ENCODE measurements around the gene EHD3. TPM values are rescaled to one million over a fixed set of nuclear protein-coding genes. Genes with fewer than 3 reads are reported as not detected.

Gene EHD3
- total RNA-seq, 1 experiment from 2014 or later: not detected

DNA sequence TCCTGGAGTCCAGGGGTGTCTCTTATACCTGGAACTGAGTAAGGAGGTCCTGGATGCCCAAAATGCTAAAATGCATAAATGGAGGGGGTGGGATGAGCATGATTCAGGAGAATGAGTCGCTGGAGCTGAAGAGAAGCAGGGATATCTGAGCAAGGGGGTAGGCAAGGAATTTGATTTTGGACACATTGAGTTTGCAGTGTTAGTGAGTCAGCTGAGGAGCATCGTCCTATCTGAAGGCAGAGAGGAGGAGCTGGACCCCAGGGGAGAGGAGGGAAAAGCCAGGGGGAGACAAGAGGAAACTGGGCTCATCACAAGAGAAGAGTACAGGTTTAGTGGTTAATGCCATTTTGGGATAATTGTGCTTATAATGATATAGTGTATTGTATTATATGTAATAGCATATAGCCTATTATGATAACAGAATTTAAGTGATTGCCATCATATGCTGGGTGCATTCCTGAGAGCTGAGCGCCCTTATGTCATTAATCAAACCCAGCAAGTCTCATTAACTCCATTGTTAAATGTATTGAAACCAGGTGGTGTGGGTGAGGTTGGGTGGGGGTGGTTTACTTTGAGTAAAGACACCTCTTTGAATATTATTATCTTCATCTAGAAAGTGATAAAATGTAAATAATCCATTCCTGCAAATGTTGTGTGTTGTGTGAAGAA, 12.4 kb downstream of the EHD3 start:
- Mint-ChIP-seq H3K4me3 (ENCODE audit: unreplicated experiment) (no peak overlapping the region), H3K27me3 (ENCODE audit: insufficient read depth, unreplicated experiment) (peaks cover 3% of the 10 kb centered on the region), H3K36me3 (ENCODE audit: insufficient read depth, unreplicated experiment) (no peaks in the 10 kb centered on the region), H3K27ac (ENCODE audit: unreplicated experiment) (no peak overlapping the region), H3K4me1 (ENCODE audit: low read depth, unreplicated experiment) (no peaks in the 10 kb centered on the region), H3K9me3 (ENCODE audit: unreplicated experiment) (no peaks in the 10 kb centered on the region)
- CTCF ChIA-PET: interaction anchor here (0.7 kb wide), 1 partner anchor 86 kb away, joined by 6 read pairs; no protein-coding TSS in a partner anchor
- H3K36me3 ChIP-seq (ENCODE audit: control insufficient read depth, insufficient read depth, low read length): no peaks in the 10 kb centered on the region
- no peaks in the 10 kb centered on the region for H3K4me1 ChIP-seq
- H3K4me3 ChIP-seq (ENCODE audit: low read depth, low read length): no peak overlapping the region
- no peak for DNase-seq
- no TSS peak for BruUV-seq (replicated peaks)
- no peaks in the 10 kb centered on the region for H3K9me3 ChIP-seq
- POLR2A ChIA-PET: no interaction called here
- TF ChIP-seq, protein P1, sequence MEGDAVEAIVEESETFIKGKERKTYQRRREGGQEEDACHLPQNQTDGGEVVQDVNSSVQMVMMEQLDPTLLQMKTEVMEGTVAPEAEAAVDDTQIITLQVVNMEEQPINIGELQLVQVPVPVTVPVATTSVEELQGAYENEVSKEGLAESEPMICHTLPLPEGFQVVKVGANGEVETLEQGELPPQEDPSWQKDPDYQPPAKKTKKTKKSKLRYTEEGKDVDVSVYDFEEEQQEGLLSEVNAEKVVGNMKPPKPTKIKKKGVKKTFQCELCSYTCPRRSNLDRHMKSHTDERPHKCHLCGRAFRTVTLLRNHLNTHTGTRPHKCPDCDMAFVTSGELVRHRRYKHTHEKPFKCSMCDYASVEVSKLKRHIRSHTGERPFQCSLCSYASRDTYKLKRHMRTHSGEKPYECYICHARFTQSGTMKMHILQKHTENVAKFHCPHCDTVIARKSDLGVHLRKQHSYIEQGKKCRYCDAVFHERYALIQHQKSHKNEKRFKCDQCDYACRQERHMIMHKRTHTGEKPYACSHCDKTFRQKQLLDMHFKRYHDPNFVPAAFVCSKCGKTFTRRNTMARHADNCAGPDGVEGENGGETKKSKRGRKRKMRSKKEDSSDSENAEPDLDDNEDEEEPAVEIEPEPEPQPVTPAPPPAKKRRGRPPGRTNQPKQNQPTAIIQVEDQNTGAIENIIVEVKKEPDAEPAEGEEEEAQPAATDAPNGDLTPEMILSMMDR (IDR thresholded peaks at IDR 0.05; ENCODE audit: insufficient read depth in 1 of 2, low read depth in 1 of 2, low read length in 1 of 2, severe bottlenecking in 1 of 2, unreplicated experiment in 1 of 2): no peak
- H3K27me3 ChIP-seq (replicated peaks; ENCODE audit: control insufficient read depth, insufficient read depth, low read length): no peaks in the 10 kb centered on the region; the same call in 1 of the 2 replicates
- intact Hi-C loops (cut with micrococcal nuclease; ENCODE audit: unreplicated experiment): no loop called here

DNA sequence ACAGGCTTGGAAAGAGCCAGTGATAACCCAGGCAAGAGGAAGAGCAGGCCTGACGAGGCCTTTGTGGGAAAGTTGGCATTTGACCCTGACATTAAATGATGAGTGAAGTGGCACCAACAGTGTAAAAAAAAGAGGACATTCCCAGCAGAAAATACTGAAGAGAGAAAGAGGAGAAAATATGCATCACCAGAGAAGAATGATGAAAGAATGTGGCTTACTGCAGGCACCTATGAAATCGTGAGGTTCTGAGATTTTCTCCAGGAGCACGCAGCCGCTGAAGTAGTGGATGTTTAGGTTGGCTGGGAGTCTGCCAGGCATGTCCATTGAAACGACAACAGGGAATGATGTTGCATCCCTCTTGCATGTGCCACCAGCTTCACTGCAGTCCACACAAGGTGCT, 13.8 kb downstream of the EHD3 start:
- Mint-ChIP-seq H3K36me3 (ENCODE audit: insufficient read depth, unreplicated experiment) (no peaks in the 10 kb centered on the region), H3K27me3 (ENCODE audit: insufficient read depth, unreplicated experiment) (peaks cover 3% of the 10 kb centered on the region), H3K27ac (ENCODE audit: unreplicated experiment) (no peak overlapping the region), H3K4me3 (ENCODE audit: unreplicated experiment) (no peak overlapping the region), H3K9me3 (ENCODE audit: unreplicated experiment) (no peaks in the 10 kb centered on the region), H3K4me1 (ENCODE audit: low read depth, unreplicated experiment) (no peaks in the 10 kb centered on the region)
- POLR2A ChIA-PET: no interaction called here
- intact Hi-C loops (cut with micrococcal nuclease; ENCODE audit: unreplicated experiment): no loop called here
- Histone ChIP-seq H3K27me3 (replicated peaks; ENCODE audit: control insufficient read depth, insufficient read depth, low read length) (no peaks in the 10 kb centered on the region), H3K36me3 (ENCODE audit: control insufficient read depth, insufficient read depth, low read length) (no peaks in the 10 kb centered on the region), H3K4me1 (no peaks in the 10 kb centered on the region), H3K4me3 (ENCODE audit: low read depth, low read length) (no peak overlapping the region), H3K9me3 (no peaks in the 10 kb centered on the region)
- no peak for DNase-seq
- TF ChIP-seq, protein P1 (IDR thresholded peaks at IDR 0.05; ENCODE audit: insufficient read depth in 1 of 2, low read depth in 1 of 2, low read length in 1 of 2, severe bottlenecking in 1 of 2, unreplicated experiment in 1 of 2): no peak
- BruUV-seq (replicated peaks): no TSS peak
- CTCF ChIA-PET: no interaction called here

DNA sequence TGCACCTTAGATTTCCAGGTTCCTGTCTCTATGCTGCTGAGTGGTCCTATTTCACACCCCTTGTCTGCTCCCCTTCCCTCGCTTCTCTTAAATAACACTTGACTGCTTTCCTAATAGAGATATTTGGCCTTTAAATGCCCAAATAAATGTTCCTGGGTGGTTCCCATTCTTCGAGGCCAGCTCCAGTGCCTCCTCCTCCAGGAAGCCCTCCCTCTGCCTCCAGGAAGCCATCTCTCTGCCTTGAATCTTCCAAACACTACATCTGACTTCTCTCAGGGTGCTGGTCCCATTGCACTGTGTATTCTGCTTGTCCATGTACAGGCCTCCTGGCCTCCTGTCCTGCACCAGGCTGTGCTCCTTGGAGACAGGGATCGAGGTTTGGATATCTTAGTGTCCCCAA, 14.2 kb downstream of the EHD3 start:
- TF ChIP-seq, protein P1 (IDR thresholded peaks at IDR 0.05; ENCODE audit: insufficient read depth in 1 of 2, low read depth in 1 of 2, low read length in 1 of 2, severe bottlenecking in 1 of 2, unreplicated experiment in 1 of 2): no peak
- Histone ChIP-seq H3K27me3 (replicated peaks; ENCODE audit: control insufficient read depth, insufficient read depth, low read length) (no peaks in the 10 kb centered on the region), H3K36me3 (ENCODE audit: control insufficient read depth, insufficient read depth, low read length) (no peaks in the 10 kb centered on the region), H3K4me3 (ENCODE audit: low read depth, low read length) (no peak overlapping the region), H3K4me1 (no peaks in the 10 kb centered on the region), H3K9me3 (no peaks in the 10 kb centered on the region)
- Mint-ChIP-seq H3K27me3 (ENCODE audit: insufficient read depth, unreplicated experiment) (peaks cover 3% of the 10 kb centered on the region), H3K4me3 (ENCODE audit: unreplicated experiment) (no peak overlapping the region), H3K4me1 (ENCODE audit: low read depth, unreplicated experiment) (no peaks in the 10 kb centered on the region), H3K9me3 (ENCODE audit: unreplicated experiment) (no peaks in the 10 kb centered on the region), H3K27ac (ENCODE audit: unreplicated experiment) (no peak overlapping the region), H3K36me3 (ENCODE audit: insufficient read depth, unreplicated experiment) (no peaks in the 10 kb centered on the region)
- intact Hi-C loops (cut with micrococcal nuclease; ENCODE audit: unreplicated experiment): no loop called here
- no TSS peak for BruUV-seq (replicated peaks)
- no peak for DNase-seq
- CTCF ChIA-PET: no interaction called here
- POLR2A ChIA-PET: no interaction called here

Measured in Caco-2 (cell line).